GM23338 (cell line): ENCODE data around the gene LHX5. TPM values are rescaled to one million over a fixed set of nuclear protein-coding genes. Genes with fewer than 3 reads are reported as not detected.

ENCODE experiments used
- ATAC-seq: fragments of 200-7000 bp; cut with Tn5 transposase; 3 replicates; pipeline ENCODE4 v1.9.1; 2020
- DNase-seq: peaks from one replicate; pipeline ENCODE4 v3.0.0-alpha.2; 2015; ENCODE audit warnings: low spot score
- H2AFZ ChIP-seq: fragments of 200-600 bp; sonication (generic); 2 replicates; pipeline ENCODE4 v1.8.0; 2016; ENCODE audit warnings: antibody characterized with exemption, mild to moderate bottlenecking, moderate library complexity
- H3F3A ChIP-seq: fragments of 200-600 bp; sonication (generic); replicated peaks from 2 replicates; pipeline ENCODE4 v1.8.0; 2017; ENCODE audit warnings: antibody characterized with exemption, mixed run types, low read depth
- H3K27ac ChIP-seq: fragments of 200-600 bp; sonication (generic); 2 replicates; pipeline ENCODE4 v1.6.1; 2016; ENCODE audit warnings: low read depth
- H3K27me3 ChIP-seq: fragments of 200-600 bp; sonication (generic); 2 replicates; pipeline ENCODE4 v1.8.0; 2016; ENCODE audit warnings: mild to moderate bottlenecking, mixed run types, moderate library complexity; ENCODE audit not compliant: insufficient read depth
- H3K36me3 ChIP-seq: fragments of 200-600 bp; sonication (generic); 2 replicates; pipeline ENCODE4 v1.8.0; 2016; ENCODE audit warnings: mild to moderate bottlenecking; ENCODE audit not compliant: insufficient read depth
- H3K4me1 ChIP-seq: fragments of 200-600 bp; sonication (generic); 2 replicates; pipeline ENCODE4 v1.8.0; 2016; ENCODE audit warnings: mild to moderate bottlenecking, moderate library complexity; ENCODE audit not compliant: insufficient read depth
- H3K4me2 ChIP-seq: fragments of 200-600 bp; sonication (generic); 2 replicates; pipeline ENCODE4 v1.7.1; 2017; ENCODE audit warnings: mixed run types
- H3K4me3 ChIP-seq: fragments of 200-600 bp; sonication (generic); 2 replicates; pipeline ENCODE4 v1.6.1; 2016; ENCODE audit warnings: mixed run types
- H3K79me2 ChIP-seq: fragments of 200-600 bp; sonication (generic); replicated peaks from 2 replicates; pipeline ENCODE4 v1.8.0; 2017; ENCODE audit warnings: mild to moderate bottlenecking; ENCODE audit not compliant: insufficient read depth
- H3K9me2 ChIP-seq: fragments of 200-600 bp; sonication (generic); 2 replicates; pipeline ENCODE4 v1.8.0; 2017; ENCODE audit not compliant: insufficient read depth
- H4K20me1 ChIP-seq: fragments of 200-600 bp; sonication (generic); replicated peaks from 2 replicates; pipeline ENCODE4 v1.8.0; 2017; ENCODE audit warnings: mild to moderate bottlenecking; ENCODE audit not compliant: insufficient read depth
- H3K27ac Mint-ChIP-seq: 2 replicates; pipeline ENCODE4 v1.8.0; 2020; ENCODE audit warnings: inconsistent platforms, mild to moderate bottlenecking, moderate library complexity, mixed read lengths
- H3K27me3 Mint-ChIP-seq: 3 replicates; pipeline ENCODE4 v1.8.0; 2022; ENCODE audit warnings: low read depth, mild to moderate bottlenecking, moderate library complexity, mixed read lengths, inconsistent platforms; ENCODE audit not compliant: insufficient read depth, poor library complexity
- H3K36me3 Mint-ChIP-seq: 3 replicates; pipeline ENCODE4 v1.8.0; 2021; ENCODE audit warnings: low read depth, mild to moderate bottlenecking, inconsistent platforms, moderate library complexity, mixed read lengths
- H3K4me1 Mint-ChIP-seq: 3 replicates; pipeline ENCODE4 v1.8.0; 2020; ENCODE audit warnings: mild to moderate bottlenecking, inconsistent platforms, mixed read lengths
- H3K4me3 Mint-ChIP-seq: 3 replicates; pipeline ENCODE4 v1.8.0; 2021; ENCODE audit warnings: moderate library complexity, mild to moderate bottlenecking, inconsistent platforms, mixed read lengths
- H3K9me3 Mint-ChIP-seq: 3 replicates; pipeline ENCODE4 v1.8.0; 2020; ENCODE audit warnings: moderate library complexity, mild to moderate bottlenecking, inconsistent platforms, mixed read lengths
- CREB1 ChIP-seq: fragments of 250-450 bp; sonication (Bioruptor Pico); IDR thresholded peaks from 2 replicates; pipeline ENCODE4 v1.5.0; 2020; ENCODE audit warnings: low read depth, mild to moderate bottlenecking, moderate library complexity
- CTCF ChIP-seq, 2 experiments: fragments of 200-600 bp in 1 of 2; sonication (generic) in 1 of 2; conservative IDR thresholded peaks; 2 replicates each; pipeline versions ENCODE4 v1.5.1 to v1.6.1; 2016 to 2017; ENCODE audit warnings: antibody characterized with exemption in 2 of 2, low read depth in 2 of 2, mild to moderate bottlenecking in 2 of 2, moderate library complexity in 1 of 2
- ETS1 ChIP-seq: IDR thresholded peaks from 2 replicates; pipeline ENCODE4 v1.6.1; 2016; ENCODE audit warnings: antibody characterized with exemption
- EZH2 ChIP-seq: fragments of 200-600 bp; sonication (generic); IDR thresholded peaks from one replicate; pipeline ENCODE4 v1.8.0; 2017; ENCODE audit warnings: antibody characterized with exemption, mild to moderate bottlenecking, low read depth; ENCODE audit not compliant: unreplicated experiment
- EZH2phosphoT487 ChIP-seq: fragments of 200-600 bp; sonication (generic); IDR thresholded peaks from one replicate; pipeline ENCODE4 v1.8.1; 2018; ENCODE audit warnings: antibody characterized with exemption; ENCODE audit not compliant: unreplicated experiment
- POLR2AphosphoS5 ChIP-seq: IDR thresholded peaks from 2 replicates; pipeline ENCODE4 v1.6.1; 2016; ENCODE audit warnings: antibody characterized with exemption, low read depth
- STAT1 ChIP-seq: IDR thresholded peaks from one replicate; pipeline ENCODE4 v1.6.1; 2016; ENCODE audit warnings: antibody characterized with exemption; ENCODE audit not compliant: unreplicated experiment
- ZNF114 ChIP-seq: fragments of 250-450 bp; sonication (Bioruptor Pico); IDR thresholded peaks from 2 replicates; pipeline ENCODE4 v1.5.0; 2020; ENCODE audit warnings: mild to moderate bottlenecking, moderate library complexity
- ZNF331 ChIP-seq: fragments of 250-450 bp; sonication (Bioruptor Pico); IDR thresholded peaks from 2 replicates; pipeline ENCODE4 v1.5.0; 2020; ENCODE audit warnings: low read depth, mild to moderate bottlenecking, moderate library complexity
- ZNF462 ChIP-seq: fragments of 250-450 bp; sonication (Bioruptor Pico); IDR thresholded peaks from 2 replicates; pipeline ENCODE4 v1.5.0; 2020; ENCODE audit warnings: mild to moderate bottlenecking, moderate library complexity
- polyA plus RNA-seq: library from polyadenylated mRNA; unstranded; fragments of >200 nt; fragmentation: Nextera tagmentation; extraction: Ambion mirVana; gene quantifications from 2 replicates; pipeline ENCODE4 v1.2.1, GENCODE V29; 2016
- total RNA-seq: library from RNA; depleted of rRNA; stranded (reverse); fragments of >200 nt; shearing (Covaris generic); gene quantifications from 2 replicates; pipeline ENCODE4 v1.2.3, GENCODE V29; 2014

The LHX5 gene
- total and polyA plus RNA-seq, 2 experiments from 2014 or later: 0.18 TPM; not detected in 1

GRCh38 chr12:113445544-113446171 is 26.0 kb downstream of the LHX5 start:
- Histone ChIP-seq H3K36me3 (no peaks in the 10 kb centered on the region), H2AFZ (no peak overlapping the region; the same call in 1 of the 2 replicates), H3K9me2 (no peaks in the 10 kb centered on the region), H3K79me2 (no peaks in the 10 kb centered on the region), H3K4me1 (no peaks in the 10 kb centered on the region), H3K4me2 (no peak overlapping the region), H3F3A (no peaks in the 10 kb centered on the region), H4K20me1 (0 out of 2 replicates have a peak, but pooled peaks cover 4% of the 10 kb centered on the region), H3K27ac (no peak overlapping the region), H3K4me3 (no peak overlapping the region), H3K27me3 (no peaks in the 10 kb centered on the region)
- Mint-ChIP-seq H3K9me3 (no peaks in the 10 kb centered on the region), H3K4me3 (no peak overlapping the region), H3K27me3 (peaks cover 7% of the 10 kb centered on the region), H3K27ac (no peak overlapping the region), H3K36me3 (no peaks in the 10 kb centered on the region), H3K4me1 (no peaks in the 10 kb centered on the region)
- DNase-seq (no peak), ATAC-seq (no peak)
- TF ChIP-seq POLR2AphosphoS5: no peak

- DNase-seq: no peak
- Histone ChIP-seq H3K27ac (no peak overlapping the region), H3K4me3 (no peak overlapping the region), H3K79me2 (no peaks in the 10 kb centered on the region), H3K9me2 (no peaks in the 10 kb centered on the region), H2AFZ (no peak overlapping the region), H3K27me3 (no peaks in the 10 kb centered on the region), H3K4me2 (no peak overlapping the region), H3K36me3 (no peaks in the 10 kb centered on the region), H4K20me1 (no peaks in the 10 kb centered on the region), H3K4me1 (no peaks in the 10 kb centered on the region), H3F3A (no peaks in the 10 kb centered on the region)
- no peak for ATAC-seq
- no peak overlapping the region for H3K4me3 Mint-ChIP-seq
- H3K4me1 Mint-ChIP-seq: 0 out of 3 replicates have a peak, but pooled peaks cover 3% of the 10 kb centered on the region
- H3K9me3 Mint-ChIP-seq: no peaks in the 10 kb centered on the region
- H3K27me3 Mint-ChIP-seq: peaks cover 7% of the 10 kb centered on the region
- H3K27ac Mint-ChIP-seq: no peak overlapping the region
- H3K36me3 Mint-ChIP-seq: no peaks in the 10 kb centered on the region
- TF ChIP-seq ZNF114 (CRISPR knock-in tag) (no peak), EZH2phosphoT487 (no peak), ZNF331 (CRISPR knock-in tag) (no peak), STAT1 (no peak), ZNF462 (no peak), ETS1 (no peak), EZH2 (no peak), CREB1 (no peak), CTCF (conservative IDR thresholded peaks at IDR 0.05; ENCODE audit: low read depth in 2 of 2) (no peak)
Measured at GRCh38 chr12:113443030-113443539, 28.6 kb downstream of the LHX5 start.
